NCI-H82 treated with DMSO at 0.1 percent for 48 hours (cell line): Measurements from ENCODE around the gene C9orf85.

Source experiments
- DNase-seq: peaks from one replicate; lab custom pipeline; 2025; ENCODE audit not compliant: unreplicated experiment; lab: John Stamatoyannopoulos, UW

C9orf85 gene

DNA sequence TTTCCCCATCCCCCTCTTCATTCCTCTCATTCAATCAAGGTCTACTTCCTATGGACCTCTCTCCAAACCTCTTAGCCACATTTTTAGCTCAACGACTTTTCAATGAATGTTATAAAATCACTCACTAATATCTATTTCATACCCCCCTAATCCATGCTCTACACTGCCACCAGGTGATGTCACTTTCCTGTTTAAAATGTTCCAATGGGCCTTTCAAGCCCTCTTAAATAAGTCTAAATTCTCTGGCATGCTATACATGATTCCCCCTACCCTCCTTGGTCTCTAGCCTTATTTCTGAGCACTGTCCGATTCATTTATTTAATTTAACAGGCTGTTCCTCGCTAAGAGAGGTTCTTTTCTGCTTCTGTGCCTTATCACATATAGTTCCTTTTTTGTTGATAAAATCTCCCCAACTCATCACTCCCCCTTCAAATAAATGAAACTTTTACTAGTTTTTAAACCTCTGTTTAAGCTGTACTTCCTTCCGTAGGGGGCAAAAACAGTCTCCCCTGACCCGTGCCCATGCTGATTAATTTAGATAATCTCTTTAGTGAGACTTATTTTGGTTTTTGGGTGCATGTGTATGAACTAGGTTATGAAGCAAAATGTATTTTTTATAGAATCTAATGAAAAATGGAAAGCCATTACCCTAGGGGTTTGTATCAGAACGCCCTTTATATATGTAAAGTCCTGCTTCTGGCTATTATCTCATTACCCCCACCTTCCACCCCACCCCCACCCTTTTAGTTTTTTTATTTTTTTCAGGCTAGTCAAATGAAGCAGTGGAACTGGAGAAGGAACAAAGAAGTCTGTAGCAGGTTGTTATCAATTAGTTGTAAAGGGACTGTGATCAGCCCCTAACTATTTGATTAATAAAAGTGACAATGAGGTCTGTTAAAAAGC is 9.5 kb upstream of the C9orf85 start:
- DNase-seq, result no peak

DNA sequence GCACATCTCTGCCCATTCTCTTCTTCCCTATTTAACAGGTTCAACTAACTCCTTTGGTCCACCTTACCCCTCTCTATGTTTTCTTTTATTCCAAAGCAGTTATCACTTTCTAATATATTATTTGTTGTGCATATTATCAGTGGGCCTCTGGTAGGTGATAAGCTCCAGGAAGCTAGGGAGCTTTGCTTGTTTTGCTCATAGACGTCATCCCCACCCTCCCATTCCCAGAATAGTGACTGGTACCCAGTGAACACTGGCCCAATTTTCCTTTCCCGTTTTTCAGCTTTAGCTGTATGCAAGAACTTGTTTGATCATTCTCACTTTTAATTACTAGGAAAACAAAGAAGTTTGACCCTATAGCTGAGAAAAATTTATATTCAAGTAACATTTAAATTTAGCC is 7.4 kb upstream of the C9orf85 start:
- DNase-seq, result no peak

DNA sequence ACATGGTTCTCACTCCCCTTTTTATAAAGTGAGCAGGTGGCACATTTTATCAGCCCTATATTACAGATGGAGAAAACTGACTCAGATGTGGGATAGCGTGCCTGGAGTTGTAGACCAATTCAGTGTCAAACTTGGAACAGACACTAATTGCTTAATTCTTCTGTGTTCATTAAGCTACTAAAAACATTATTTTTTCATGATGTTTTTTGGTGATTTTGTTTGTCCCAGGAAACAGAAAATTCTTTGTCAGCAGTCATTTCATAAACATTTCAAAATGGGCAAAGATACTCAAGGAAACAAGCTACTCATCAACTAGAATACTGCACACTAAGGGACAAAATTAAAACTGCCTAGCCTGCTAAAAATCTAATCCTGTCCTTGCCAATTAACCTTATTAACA is 2.6 kb upstream of the C9orf85 start:
- no peak for DNase-seq

- DNase-seq, result no peak
Measured at GRCh38 chr9:71909887-71910649, 1.4 kb upstream of the C9orf85 start.

DNA sequence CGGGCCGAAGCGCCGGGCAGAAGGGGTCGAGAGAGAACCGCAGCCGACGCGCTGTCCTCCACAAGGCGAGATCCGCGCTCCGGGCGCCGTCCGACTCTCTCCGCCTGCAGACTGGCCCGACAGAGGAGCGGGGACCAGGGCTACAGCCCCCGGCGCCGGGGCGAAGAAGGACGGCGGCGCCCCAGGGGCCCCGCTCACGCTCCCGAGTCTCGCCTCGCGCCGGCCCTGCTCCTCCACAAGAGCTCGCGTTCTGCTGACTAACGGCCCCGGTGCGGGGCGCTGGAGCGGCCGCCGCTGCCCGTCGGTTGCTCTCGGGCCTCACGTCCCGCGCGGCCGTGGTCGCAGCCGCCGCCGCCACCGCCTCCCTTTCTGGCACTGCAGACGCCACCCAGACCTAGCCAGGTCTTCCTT is 784 bp upstream of the C9orf85 start:
- no peak for DNase-seq

GRCh38 chr9:71911908-71912335 is 483 bp downstream of the C9orf85 start:
- DNase-seq, result no peak

DNA sequence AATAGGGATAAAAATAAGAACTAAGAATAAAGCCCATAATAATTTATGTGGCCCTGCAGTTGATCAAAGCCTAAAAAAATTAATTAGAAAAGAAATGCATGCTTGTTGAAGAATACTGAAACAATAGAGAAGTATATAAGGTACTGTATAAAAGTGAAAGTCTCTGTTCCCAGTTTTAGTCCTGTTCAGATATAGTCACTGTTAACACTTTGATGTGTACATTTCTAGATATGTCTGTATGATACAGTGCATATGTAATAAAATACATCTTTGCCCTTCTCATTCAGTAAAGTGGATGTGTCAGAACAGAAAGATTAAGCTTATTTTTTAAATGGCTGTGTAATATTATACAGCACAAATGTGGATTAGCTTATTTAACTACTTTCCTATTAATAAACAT is 4.1 kb downstream of the C9orf85 start:
- no peak for DNase-seq

- no peak for DNase-seq
Measured at GRCh38 chr9:71916834-71917534, 5.5 kb downstream of the C9orf85 start.

GRCh38 chr9:71918419-71918818 is 7.0 kb downstream of the C9orf85 start:
- no peak for DNase-seq

- no peak for DNase-seq
Measured at GRCh38 chr9:71920456-71921189, 9.2 kb downstream of the C9orf85 start.

- DNase-seq, result no peak
Measured at GRCh38 chr9:71921190-71921814, 9.9 kb downstream of the C9orf85 start.

DNA sequence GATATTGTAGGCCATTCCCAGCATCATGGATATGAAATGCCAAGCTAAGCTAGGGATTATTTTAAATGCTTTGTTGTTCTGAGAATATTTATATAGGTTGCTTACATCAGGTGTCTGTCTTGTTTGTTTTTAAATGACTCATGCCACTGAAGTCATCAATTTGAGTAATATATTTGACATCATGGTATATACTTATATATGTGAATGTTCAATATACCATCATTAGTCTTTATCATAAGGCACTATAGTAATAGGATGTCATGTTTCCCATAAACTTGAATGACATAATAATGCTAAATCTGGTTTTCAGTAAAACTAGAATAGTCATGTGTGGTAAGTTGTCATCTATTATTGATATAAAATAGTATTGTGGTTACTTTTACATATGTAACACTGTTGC is 13.1 kb downstream of the C9orf85 start:
- DNase-seq, result no peak

DNA sequence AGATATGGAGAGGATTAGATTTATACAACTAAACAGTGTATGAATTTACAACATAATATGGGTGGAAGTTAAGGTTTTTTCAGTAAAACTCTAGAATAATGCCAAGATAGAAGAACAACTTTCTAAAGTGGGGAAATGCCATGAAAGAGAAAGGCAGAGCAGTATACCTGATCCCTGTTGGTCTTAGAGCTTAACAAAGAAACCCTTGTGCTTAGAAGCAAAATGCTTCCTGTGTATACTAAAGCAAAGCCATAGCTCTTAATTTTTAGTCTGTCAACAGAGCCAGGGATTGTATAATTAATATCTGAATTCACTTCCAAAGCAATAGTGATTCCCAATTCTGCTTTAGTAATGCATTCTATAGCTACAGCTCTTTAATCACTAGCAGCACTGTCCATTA is 14.4 kb downstream of the C9orf85 start:
- DNase-seq, result no peak

GRCh38 chr9:71928376-71928775 is 16.9 kb downstream of the C9orf85 start:
- DNase-seq, result no peak

GRCh38 chr9:71928806-71929205 is 17.4 kb downstream of the C9orf85 start:
- DNase-seq, result no peak

DNA sequence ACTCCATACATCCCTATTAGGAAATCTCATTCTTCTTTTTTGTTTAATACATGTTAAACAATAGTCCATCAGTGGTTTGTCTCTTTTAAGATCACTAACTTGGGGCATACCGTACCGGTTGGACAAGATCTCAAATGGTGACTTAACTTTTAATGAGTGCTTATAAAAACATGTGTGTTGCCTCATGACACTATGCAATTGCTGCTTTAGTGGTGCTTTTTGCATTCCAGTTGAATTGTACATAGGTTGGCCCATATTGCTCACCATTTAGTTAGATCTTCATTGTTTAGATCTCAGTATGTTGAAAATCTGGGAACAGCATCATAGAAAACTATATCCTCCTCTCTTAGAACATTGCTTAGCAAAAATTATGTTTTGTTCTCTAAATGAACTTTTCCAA is 17.8 kb downstream of the C9orf85 start:
- DNase-seq, result no peak

- DNase-seq, result no peak
Measured at GRCh38 chr9:71929791-71930440, 18.5 kb downstream of the C9orf85 start.

GRCh38 chr9:71931166-71931565 is 19.7 kb downstream of the C9orf85 start:
- no peak for DNase-seq

- no peak for DNase-seq
Measured at GRCh38 chr9:71936066-71936465, 24.6 kb downstream of the C9orf85 start.

- DNase-seq, result no peak
Measured at GRCh38 chr9:71937070-71937625, 25.7 kb downstream of the C9orf85 start.
